Measurements from ENCODE around the gene ZNF385D.

The ZNF385D gene

DNA sequence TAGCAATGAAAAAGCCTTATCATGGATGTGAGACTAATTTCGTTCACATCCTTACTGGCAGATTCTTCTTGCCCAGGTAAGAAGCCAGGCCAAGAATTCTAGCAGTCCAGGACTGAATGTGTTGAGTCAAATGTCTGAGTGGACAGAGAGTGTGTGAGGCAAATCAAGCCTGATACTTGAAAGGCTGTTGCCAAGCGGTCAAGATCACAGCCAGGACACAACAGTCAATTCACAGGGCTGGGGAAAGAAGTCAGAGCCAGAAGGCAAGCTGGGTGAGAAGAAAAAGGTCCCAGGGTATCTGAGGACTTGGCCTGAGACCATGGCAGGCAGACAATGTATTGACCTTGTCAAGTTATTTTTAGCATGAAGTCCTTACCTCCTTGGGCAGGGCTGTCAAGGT lies 301.3 kb downstream of the ZNF385D start:
- DNase-seq (ENCODE audit: low read depth in 2 of 2): no peak

DNA sequence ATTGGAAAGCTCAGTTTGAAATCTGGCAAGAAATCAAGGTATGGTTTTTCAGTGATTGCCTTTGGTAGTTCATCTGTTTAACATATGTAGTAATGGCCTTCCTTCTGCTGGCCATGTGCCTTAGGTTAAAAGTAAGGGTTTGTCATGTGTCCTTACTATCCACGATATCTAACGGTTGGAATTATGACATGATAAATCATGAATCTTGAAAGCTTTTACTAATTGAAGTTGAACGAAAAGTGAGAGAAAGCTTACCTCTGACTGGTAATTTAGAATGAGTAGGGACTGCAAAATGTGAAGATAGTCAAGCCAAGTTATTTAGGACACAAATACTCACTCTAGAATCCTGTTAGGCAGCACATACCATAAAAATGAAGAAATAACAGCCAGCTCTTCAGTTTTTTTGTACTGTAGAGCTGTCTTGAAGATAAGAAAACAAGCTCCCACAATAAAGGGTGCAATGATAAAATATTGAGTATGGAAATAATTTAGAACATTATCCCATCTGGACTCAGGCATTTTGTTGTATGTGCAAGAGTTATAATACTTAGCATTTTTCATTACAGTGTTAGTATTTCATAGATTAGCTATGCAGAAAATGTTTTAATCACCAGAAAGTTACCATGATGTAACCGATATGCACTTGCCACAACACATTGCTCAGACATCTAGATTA lies 303.4 kb downstream of the ZNF385D start:
- peak; percentile 77 to 81 for DNase-seq (ENCODE audit: low read depth in 2 of 2)

- no peak for DNase-seq (ENCODE audit: low read depth in 2 of 2)
Measured at GRCh38 chr3:21446945-21447475, 304.0 kb downstream of the ZNF385D start.

DNA sequence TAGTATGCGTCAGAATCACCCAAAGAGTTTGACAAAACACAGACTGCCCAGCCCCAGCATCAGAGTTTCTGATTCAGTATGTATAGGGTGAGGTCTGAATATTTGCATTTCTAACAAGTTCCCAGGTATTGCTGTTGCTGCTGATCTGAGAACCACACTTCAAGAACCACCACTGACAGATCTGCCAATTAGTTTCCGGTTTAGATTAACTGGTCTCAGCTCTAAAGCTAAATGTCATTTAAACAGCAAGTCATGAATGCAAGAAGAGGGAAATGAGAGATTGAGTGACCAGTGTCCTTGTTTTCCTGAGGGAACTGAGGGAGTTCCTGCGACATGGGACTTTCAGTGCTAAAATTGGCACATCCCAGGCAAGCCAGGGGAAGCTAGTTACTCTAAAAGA lies 305.0 kb downstream of the ZNF385D start:
- DNase-seq (ENCODE audit: low read depth in 2 of 2): no peak

- no peak for DNase-seq (ENCODE audit: low read depth in 2 of 2)
Measured at GRCh38 chr3:21441821-21442220, 309.2 kb downstream of the ZNF385D start.

- DNase-seq (ENCODE audit: low read depth in 2 of 2): no peak
Measured at GRCh38 chr3:21436835-21437234, 314.2 kb downstream of the ZNF385D start.

DNA sequence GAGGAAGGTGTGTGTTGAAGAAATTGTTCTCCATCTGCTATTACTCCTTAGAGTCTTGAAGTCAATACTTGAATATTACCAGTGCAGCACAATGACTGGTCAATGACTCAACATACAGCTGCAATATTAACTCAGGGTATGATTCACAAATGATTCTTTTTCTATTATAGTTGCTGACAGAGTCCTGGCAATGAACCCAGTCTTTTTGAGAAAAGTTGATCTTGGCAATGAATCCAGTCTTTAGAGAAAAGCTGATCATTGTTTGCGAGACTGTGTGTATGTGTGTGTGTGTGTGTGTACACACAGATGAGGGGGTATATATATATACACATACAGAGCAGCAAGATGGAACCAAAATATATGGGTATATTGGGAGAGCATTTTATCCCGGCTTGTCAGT lies 315.1 kb downstream of the ZNF385D start:
- peak; percentile 97 to 98 for DNase-seq (ENCODE audit: low read depth in 2 of 2)

- DNase-seq (ENCODE audit: low read depth in 2 of 2): no peak
Measured at GRCh38 chr3:21434310-21434709, 316.7 kb downstream of the ZNF385D start.

- peak; percentile 34 to 50 for DNase-seq (ENCODE audit: low read depth in 2 of 2)
Measured at GRCh38 chr3:21433751-21434150, 317.3 kb downstream of the ZNF385D start.

GRCh38 chr3:21426920-21427319 lies 324.1 kb downstream of the ZNF385D start:
- no peak for DNase-seq (ENCODE audit: low read depth in 2 of 2)

GRCh38 chr3:21425715-21426114 lies 325.3 kb downstream of the ZNF385D start:
- DNase-seq (ENCODE audit: low read depth in 2 of 2): no peak

GRCh38 chr3:21421096-21421495 lies 329.9 kb downstream of the ZNF385D start:
- no peak for DNase-seq (ENCODE audit: low read depth in 2 of 2)

GRCh38 chr3:21417991-21418390 lies 333.0 kb downstream of the ZNF385D start:
- DNase-seq (ENCODE audit: low read depth in 2 of 2): peak; percentile 44 to 52

DNA sequence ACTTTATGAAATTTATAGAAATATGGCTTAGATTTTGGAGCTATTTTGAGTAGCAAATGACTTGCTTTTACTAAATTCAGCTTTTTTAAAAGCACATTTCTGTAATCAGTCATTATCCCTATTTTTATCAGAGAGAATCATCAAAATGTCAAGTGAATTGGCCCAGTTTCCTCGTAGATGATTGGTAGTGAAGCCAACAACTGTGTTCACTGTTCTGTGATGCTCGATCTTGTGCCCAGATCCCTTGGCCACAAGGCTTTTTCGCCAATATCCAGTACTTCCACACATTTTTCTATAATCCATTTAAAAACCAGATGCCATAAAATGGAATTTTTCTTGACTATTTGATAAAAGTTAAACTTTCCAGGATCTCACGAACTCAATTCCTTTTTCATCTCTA lies 336.5 kb downstream of the ZNF385D start:
- no peak for DNase-seq (ENCODE audit: low read depth in 2 of 2)

DNA sequence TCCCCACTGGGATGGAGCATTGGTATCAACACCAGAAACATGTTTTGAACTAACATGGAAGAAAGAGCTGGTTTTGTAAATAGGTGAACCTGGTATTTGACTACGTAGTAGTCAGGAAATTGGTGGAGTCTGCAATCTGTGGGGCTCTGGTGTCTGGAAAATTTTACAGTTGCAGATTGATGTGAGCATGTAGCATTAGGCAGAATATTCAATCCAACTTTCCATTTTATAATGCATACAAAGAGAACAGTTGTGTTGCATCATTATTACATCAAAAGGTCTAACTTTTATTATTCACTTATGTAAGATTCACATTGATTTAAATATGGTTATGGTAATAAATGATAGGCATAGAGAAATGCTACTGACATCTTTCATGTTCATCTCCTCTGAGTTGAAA lies 340.0 kb downstream of the ZNF385D start:
- DNase-seq (ENCODE audit: low read depth in 2 of 2): no peak

- DNase-seq (ENCODE audit: low read depth in 2 of 2): no peak
Measured at GRCh38 chr3:21409401-21409800, 341.6 kb downstream of the ZNF385D start.

- DNase-seq (ENCODE audit: low read depth in 2 of 2): no peak
Measured at GRCh38 chr3:21407743-21408142, 343.3 kb downstream of the ZNF385D start.

GRCh38 chr3:21405671-21406667 lies 345.0 kb downstream of the ZNF385D start:
- DNase-seq (ENCODE audit: low read depth in 2 of 2): no peak

- no peak for DNase-seq (ENCODE audit: low read depth in 2 of 2)
Measured at GRCh38 chr3:21398461-21398860, 352.5 kb downstream of the ZNF385D start.

DNA sequence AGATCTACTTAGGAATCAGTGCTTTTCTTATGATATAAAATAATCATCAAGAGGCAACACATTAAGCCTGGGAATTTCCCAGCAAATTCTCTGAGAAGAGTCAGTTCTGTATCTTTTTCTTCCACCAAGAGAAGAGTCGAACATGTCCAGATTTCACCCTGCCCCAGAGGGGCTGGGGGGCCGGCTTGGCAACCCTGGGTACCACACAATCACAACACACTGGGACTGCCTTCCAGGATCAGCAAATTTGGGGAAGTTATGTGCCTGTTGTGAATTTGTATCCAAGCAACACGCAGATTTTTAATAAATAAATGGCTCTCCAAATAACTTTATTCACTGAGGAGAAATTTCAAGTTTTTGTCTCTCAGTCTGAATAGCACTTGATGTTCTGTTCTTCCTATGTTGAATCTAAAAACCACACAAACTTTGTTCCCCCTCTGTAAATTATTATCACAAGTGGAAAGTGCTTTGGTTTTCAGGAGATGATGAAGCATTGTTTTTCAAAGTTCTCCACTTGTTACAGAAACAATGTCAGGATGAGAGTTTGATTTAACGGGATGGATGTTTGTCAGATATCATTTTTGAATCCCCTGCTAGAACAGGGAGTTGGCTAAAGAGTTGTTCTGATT lies 357.2 kb downstream of the ZNF385D start:
- no peak for DNase-seq (ENCODE audit: low read depth in 2 of 2)

GRCh38 chr3:21392526-21392925 lies 358.5 kb downstream of the ZNF385D start:
- DNase-seq (ENCODE audit: low read depth in 2 of 2): peak; percentile 38 to 42

GRCh38 chr3:21390856-21391255 lies 360.2 kb downstream of the ZNF385D start:
- peak; percentile 21 to 30 for DNase-seq (ENCODE audit: low read depth in 2 of 2)

Data from fibroblast of skin of left biceps (primary cell).